Measurements from ENCODE around the gene GALNS. TPM values are rescaled to one million over a fixed set of nuclear protein-coding genes. Genes with fewer than 3 reads are reported as not detected.

GALNS gene
- total and polyA plus RNA-seq, 2 donors (not counting 1 experiment from before 2014, with no cell fraction given), result 45.5 to 68.4 TPM

- peak overlapping the region in 4 of 5 experiments; percentile 68 to 90 (median 77) for H3K4me3 ChIP-seq (ENCODE audit: control extremely low read depth in 1 of 5, extremely low read depth in 1 of 5, insufficient read depth in 1 of 5, low read depth in 2 of 5, low read length in 4 of 5)
- Mint-ChIP-seq H3K9me3 (ENCODE audit: insufficient read depth) (no peaks in the 10 kb centered on the region), H3K27ac (peak overlapping the region; percentile 96), H3K4me3 (peak overlapping the region; percentile 92), H3K27me3 (no peaks in the 10 kb centered on the region), H3K4me1 (peaks cover 19% of the 10 kb centered on the region)
- CTCF ChIA-PET, result interaction anchor here (0.9 to 3.9 kb wide), 10 partner anchors 10 to 407 kb away, joined by 3 to 23 read pairs (median 3); partner anchors contain the start of genes PIEZO1 and ZNF778
- TF ChIP-seq CTCF (IDR thresholded peaks at IDR 0.05), result no peak
- TF ChIP-seq EZH2 (IDR thresholded peaks at IDR 0.05; ENCODE audit: borderline replicate concordance, insufficient read depth, low read depth, low read length, poor library complexity, severe bottlenecking), result no peak
- H3K4me1 ChIP-seq (ENCODE audit: control insufficient read depth in 2 of 2, insufficient read depth in 2 of 2, low read length in 2 of 2), result peaks cover 11 to 22% of the 10 kb centered on the region in 2 donors
- H3K79me2 ChIP-seq (ENCODE audit: control insufficient read depth, insufficient read depth, low read length), result peaks cover 15% of the 10 kb centered on the region
- intact Hi-C loops (cut with micrococcal nuclease), result no loop called here
- H3K27me3 ChIP-seq (replicated peaks in 1 of 4; ENCODE audit: control extremely low read depth in 1 of 4, control insufficient read depth in 3 of 4, insufficient read depth in 4 of 4, low read length in 3 of 4), result no peaks in the 10 kb centered on the region
- peak; percentile 35 for DNase-seq
- peaks cover 0 to under 1% (median 0%) of the 10 kb centered on the region in 3 donors for H3K9me3 ChIP-seq (ENCODE audit: control extremely low read depth in 1 of 3, control insufficient read depth in 2 of 3, insufficient read depth in 1 of 3, low read length in 2 of 3)
- peak overlapping the region; percentile 99 for H3K4me2 ChIP-seq (replicated peaks; ENCODE audit: low read depth, low read length, poor library complexity, severe bottlenecking)
- H4K20me1 ChIP-seq (ENCODE audit: control insufficient read depth, insufficient read depth, low read length, poor library complexity, severe bottlenecking), result peaks cover 39% of the 10 kb centered on the region
- H3K9ac ChIP-seq (ENCODE audit: low read length), result peak overlapping the region; percentile 79
- POLR2A ChIA-PET, result interaction anchor here (1.0 to 1.6 kb wide), 3 partner anchors 9 to 357 kb away, joined by 3 to 7 read pairs (median 4); no protein-coding TSS in a partner anchor
- peak overlapping the region in 1 of 2 donors; percentile 61 for H3K27ac ChIP-seq (ENCODE audit: low read length in 2 of 2)
- H3K36me3 ChIP-seq (replicated peaks in 1 of 2; ENCODE audit: control extremely low read depth in 1 of 2, control insufficient read depth in 1 of 2, extremely low read depth in 1 of 2, insufficient read depth in 2 of 2, low read length in 1 of 2), result peaks cover 0 to 23% of the 10 kb centered on the region in 2 experiments
- 33% methylated on average over 9 of the region's 12 CpGs for WGBS (ENCODE audit: insufficient coverage)
- no peak overlapping the region for H2AFZ ChIP-seq (ENCODE audit: insufficient read depth, low read depth, low read length, poor library complexity, severe bottlenecking)
- no peak for ATAC-seq (ENCODE audit: low read depth)
Measured at GRCh38 chr16:88810166-88810911, 46.4 kb downstream of the GALNS start.

Measured in B cell (primary cell).